H1 (cell line): ENCODE results near the gene RASGRP4. TPM values are rescaled to one million over a fixed set of nuclear protein-coding genes. Genes with fewer than 3 reads are reported as not detected.

Experiments
- ASH2L ChIP-seq: fragments of 200-600, 300-600 bp; sonication (generic); IDR thresholded peaks from one replicate; pipeline ENCODE4 v1.7.1; 2017; ENCODE audit warnings: low read length
- ATF2 ChIP-seq: IDR thresholded peaks from 2 replicates; pipeline ENCODE4 v1.6.1; 2012; ENCODE audit warnings: low read length, inconsistent platforms
- ATF3 ChIP-seq: IDR thresholded peaks from 2 replicates; pipeline ENCODE4 v1.6.1; 2011; ENCODE audit warnings: low read depth, mild to moderate bottlenecking, low read length; ENCODE audit not compliant: insufficient read depth
- CBX8 ChIP-seq: fragments of 300-800, 300-1000 bp; sonication (generic); IDR thresholded peaks from 2 replicates; pipeline ENCODE4 v1.7.1; 2016; ENCODE audit warnings: low read depth, low read length, borderline replicate concordance
- CREB1 ChIP-seq: IDR thresholded peaks from 2 replicates; pipeline ENCODE4 v1.6.1; 2012; ENCODE audit warnings: inconsistent platforms
- E2F6 ChIP-seq: IDR thresholded peaks from 2 replicates; pipeline ENCODE4 v1.6.1; 2012; ENCODE audit warnings: inconsistent platforms
- EZH2 ChIP-seq: fragments of 200-600 bp; sonication (generic); IDR thresholded peaks from 2 replicates; pipeline ENCODE4 v1.7.1; 2012; ENCODE audit warnings: low read depth, mild to moderate bottlenecking, moderate library complexity, low read length, inconsistent platforms; ENCODE audit not compliant: severe bottlenecking
- GABPA ChIP-seq: IDR thresholded peaks from 2 replicates; pipeline ENCODE4 v1.6.1; 2011; ENCODE audit warnings: mild to moderate bottlenecking, low read length, moderate library complexity, borderline replicate concordance; ENCODE audit not compliant: insufficient read depth
- GTF2F1 ChIP-seq: IDR thresholded peaks from 2 replicates; pipeline ENCODE4 v1.6.1; 2012; ENCODE audit warnings: low read depth, low read length, improper control_type of control experiment, borderline replicate concordance
- HDAC2 ChIP-seq, 2 experiments: fragments of 300-600 bp in 1 of 2; sonication (generic) in 1 of 2; IDR thresholded peaks; 2 replicates each; pipeline ENCODE4 v1.6.1; 2011 to 2012; ENCODE audit warnings: low read depth in 2 of 2, low read length in 2 of 2, mild to moderate bottlenecking in 2 of 2, moderate library complexity in 2 of 2, borderline replicate concordance in 1 of 2, inconsistent platforms in 1 of 2
- HDAC6 ChIP-seq: IDR thresholded peaks from one replicate; pipeline ENCODE4 v1.7.1; 2012; ENCODE audit warnings: low read depth, mild to moderate bottlenecking, inconsistent platforms, low read length, moderate library complexity
- JUND ChIP-seq: IDR thresholded peaks from 2 replicates; pipeline ENCODE4 v1.6.1; 2011; ENCODE audit warnings: mild to moderate bottlenecking, improper control_type of control experiment, low read length
- MAFK ChIP-seq: IDR thresholded peaks from 2 replicates; pipeline ENCODE4 v1.6.1; 2012; ENCODE audit warnings: low read depth, mild to moderate bottlenecking, improper control_type of control experiment, low read length
- MAX ChIP-seq: IDR thresholded peaks from 2 replicates; pipeline ENCODE4 v1.6.1; 2012; ENCODE audit warnings: inconsistent platforms
- POLR2AphosphoS5 ChIP-seq: IDR thresholded peaks from 2 replicates; pipeline ENCODE4 v1.6.1; 2011; ENCODE audit warnings: low read depth, low read length
- RXRA ChIP-seq: IDR thresholded peaks from 2 replicates; pipeline ENCODE4 v1.6.1; 2011; ENCODE audit warnings: low read depth, mild to moderate bottlenecking, low read length, moderate library complexity; ENCODE audit not compliant: insufficient read depth
- SIN3A ChIP-seq, 2 experiments: IDR thresholded peaks in 1 of 2; conservative IDR thresholded peaks in 1 of 2; 2 replicates each; pipeline ENCODE4 v1.6.1; 2011 to 2012; ENCODE audit warnings: low read length in 2 of 2, improper control_type of control experiment in 1 of 2, low read depth in 1 of 2, mild to moderate bottlenecking in 1 of 2
- SP1 ChIP-seq: IDR thresholded peaks from 2 replicates; pipeline ENCODE4 v1.6.1; 2011; ENCODE audit warnings: low read depth, low read length
- SP4 ChIP-seq: IDR thresholded peaks from 2 replicates; pipeline ENCODE4 v1.6.1; 2012; ENCODE audit warnings: low read length, inconsistent platforms
- SUZ12 ChIP-seq: fragments of 200-600 bp; sonication (generic); IDR thresholded peaks from 2 replicates; pipeline ENCODE4 v1.6.1; 2012; ENCODE audit warnings: mild to moderate bottlenecking, inconsistent platforms, low read length, moderate library complexity, mixed read lengths
- TBP ChIP-seq: IDR thresholded peaks from 2 replicates; pipeline ENCODE4 v1.6.1; 2011; ENCODE audit warnings: low read depth, low read length, improper control_type of control experiment
- polyA plus RNA-seq, 7 experiments: library from polyadenylated mRNA; depleted of rRNA in 3 of 7; stranded (reverse) in 5 of 7; unstranded in 2 of 7; fragments of >200 nt in 5 of 7; fragments of 200-250 nt in 2 of 7; gene quantifications; 1 replicate in 5 of 7; 2 replicates in 1 of 7; 4 replicates in 1 of 7; pipeline versions ENCODE4 v1.2.1 to v1.2.3, GENCODE V29; 2011 to 2013; ENCODE audit warnings: missing spikeins in 2 of 7, mixed read lengths in 2 of 7
- total RNA-seq: library from RNA; stranded (reverse); fragmentation: NEBNext Ultra II Directional; extraction: Animal tissue kit (Norgen Biotek cat#: 25700); gene quantifications from 2 replicates; pipeline ENCODE4 v1.2.1, GENCODE V29; 2021

RASGRP4 gene
- total and polyA plus RNA-seq, 2 of the 8 experiments (the other 6 are each of a cell fraction or from before 2014, with no cell fraction given), result 1.9 to 3.1 TPM

GRCh38 chr19:38387550-38388348, 38.3 kb downstream of the RASGRP4 start, which contains the start of gene GGN (continued):
- TF ChIP-seq HDAC6 (no peak), MAFK (no peak), E2F6 (no peak), SUZ12 (no peak), MAX (0 out of 2 replicates have a peak, but pooled peaks have one; percentile 30), HDAC2 (IDR thresholded peaks at IDR 0.05; ENCODE audit: borderline replicate concordance in 1 of 2, low read depth in 2 of 2, low read length in 2 of 2) (no peak), SIN3A (conservative IDR thresholded peaks at IDR 0.05 in 1 of 2, IDR thresholded peaks at IDR 0.05 in 1 of 2; ENCODE audit: low read depth in 1 of 2, low read length in 2 of 2) (peak in 1 of 2 experiments; percentile 70; a peak in 1 of 4 replicates), GABPA (no peak), SP4 (peak; percentile 80), GTF2F1 (no peak), ASH2L (peak; percentile 9), CBX8 (no peak), SP1 (peak; percentile 63; the same call in 1 of the 2 replicates), RXRA (no peak), TBP (no peak; the same call in 1 of the 2 replicates), EZH2 (no peak), ATF3 (no peak), CREB1 (peak; percentile 70), ATF2 (no peak), POLR2AphosphoS5 (no peak), JUND (no peak)
